HFF-Myc (cell line): Measurements from ENCODE around the gene HOXA1.

Experiments used
- DNase-seq: peaks from one replicate; pipeline ENCODE4 v3.0.0-alpha.2; 2011; ENCODE audit warnings: low read depth; ENCODE audit errors: extremely low read depth
- H3K4me3 ChIP-seq: replicated peaks from 2 replicates; pipeline ENCODE4 v1.5.1; 2011; ENCODE audit warnings: low read depth, mild to moderate bottlenecking, control low read depth, low read length
- TF ChIP-seq, protein P1 (sequence below): IDR thresholded peaks from 2 replicates; pipeline ENCODE4 v1.5.1; 2012; ENCODE audit warnings: mild to moderate bottlenecking, low read depth, low read length, control low read depth; ENCODE audit errors: missing control alignments

Gene HOXA1

DNA sequence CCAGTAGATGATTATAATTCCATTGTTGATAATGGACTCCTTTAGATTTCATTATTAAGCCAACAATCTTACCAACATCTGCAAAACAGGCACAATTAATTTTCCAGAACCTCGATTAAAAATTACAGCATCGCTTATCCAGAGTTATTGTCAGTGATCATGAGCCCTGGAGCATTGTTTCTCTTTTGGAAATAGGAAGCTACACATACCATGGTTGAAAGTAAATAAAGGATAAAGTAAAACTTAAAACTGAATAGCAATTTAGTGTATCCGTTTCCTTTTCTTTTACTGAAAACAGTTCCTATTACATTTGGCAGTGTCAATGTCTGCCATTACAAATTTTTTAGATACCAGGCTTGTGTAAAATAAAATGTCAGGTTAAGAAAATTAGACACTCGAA is 16.6 kb upstream of the HOXA1 start:
- H3K4me3 ChIP-seq, result no peak overlapping the region
- no peak for DNase-seq
- TF ChIP-seq, protein P1, sequence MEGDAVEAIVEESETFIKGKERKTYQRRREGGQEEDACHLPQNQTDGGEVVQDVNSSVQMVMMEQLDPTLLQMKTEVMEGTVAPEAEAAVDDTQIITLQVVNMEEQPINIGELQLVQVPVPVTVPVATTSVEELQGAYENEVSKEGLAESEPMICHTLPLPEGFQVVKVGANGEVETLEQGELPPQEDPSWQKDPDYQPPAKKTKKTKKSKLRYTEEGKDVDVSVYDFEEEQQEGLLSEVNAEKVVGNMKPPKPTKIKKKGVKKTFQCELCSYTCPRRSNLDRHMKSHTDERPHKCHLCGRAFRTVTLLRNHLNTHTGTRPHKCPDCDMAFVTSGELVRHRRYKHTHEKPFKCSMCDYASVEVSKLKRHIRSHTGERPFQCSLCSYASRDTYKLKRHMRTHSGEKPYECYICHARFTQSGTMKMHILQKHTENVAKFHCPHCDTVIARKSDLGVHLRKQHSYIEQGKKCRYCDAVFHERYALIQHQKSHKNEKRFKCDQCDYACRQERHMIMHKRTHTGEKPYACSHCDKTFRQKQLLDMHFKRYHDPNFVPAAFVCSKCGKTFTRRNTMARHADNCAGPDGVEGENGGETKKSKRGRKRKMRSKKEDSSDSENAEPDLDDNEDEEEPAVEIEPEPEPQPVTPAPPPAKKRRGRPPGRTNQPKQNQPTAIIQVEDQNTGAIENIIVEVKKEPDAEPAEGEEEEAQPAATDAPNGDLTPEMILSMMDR, result no peak

DNA sequence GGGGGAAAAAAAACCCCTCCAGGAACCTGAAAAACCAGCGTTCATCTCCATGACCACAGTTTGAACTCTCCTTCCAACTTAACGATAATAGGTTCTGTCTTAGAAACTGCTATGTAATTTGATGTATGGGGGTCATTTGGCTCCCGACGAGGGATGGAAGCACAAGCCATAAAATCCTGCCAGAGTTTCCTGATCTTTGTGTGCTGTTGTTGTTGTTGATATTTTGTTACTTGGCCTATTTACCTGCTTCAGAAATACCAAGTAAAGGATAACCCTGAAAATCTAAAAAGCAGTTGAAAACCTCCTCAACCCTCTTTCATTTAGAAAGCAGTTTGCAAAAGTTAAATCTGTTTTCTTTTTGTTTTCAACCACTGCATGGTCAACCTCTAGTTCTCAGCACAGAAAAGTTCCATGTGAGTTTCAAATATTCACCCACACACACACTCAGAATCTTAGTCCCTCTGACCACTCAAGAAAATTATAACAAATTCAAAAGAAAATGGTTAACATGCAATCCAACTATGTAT is 16.0 kb upstream of the HOXA1 start:
- TF ChIP-seq, protein P1, result no peak
- H3K4me3 ChIP-seq, result no peak overlapping the region
- DNase-seq, result no peak

DNA sequence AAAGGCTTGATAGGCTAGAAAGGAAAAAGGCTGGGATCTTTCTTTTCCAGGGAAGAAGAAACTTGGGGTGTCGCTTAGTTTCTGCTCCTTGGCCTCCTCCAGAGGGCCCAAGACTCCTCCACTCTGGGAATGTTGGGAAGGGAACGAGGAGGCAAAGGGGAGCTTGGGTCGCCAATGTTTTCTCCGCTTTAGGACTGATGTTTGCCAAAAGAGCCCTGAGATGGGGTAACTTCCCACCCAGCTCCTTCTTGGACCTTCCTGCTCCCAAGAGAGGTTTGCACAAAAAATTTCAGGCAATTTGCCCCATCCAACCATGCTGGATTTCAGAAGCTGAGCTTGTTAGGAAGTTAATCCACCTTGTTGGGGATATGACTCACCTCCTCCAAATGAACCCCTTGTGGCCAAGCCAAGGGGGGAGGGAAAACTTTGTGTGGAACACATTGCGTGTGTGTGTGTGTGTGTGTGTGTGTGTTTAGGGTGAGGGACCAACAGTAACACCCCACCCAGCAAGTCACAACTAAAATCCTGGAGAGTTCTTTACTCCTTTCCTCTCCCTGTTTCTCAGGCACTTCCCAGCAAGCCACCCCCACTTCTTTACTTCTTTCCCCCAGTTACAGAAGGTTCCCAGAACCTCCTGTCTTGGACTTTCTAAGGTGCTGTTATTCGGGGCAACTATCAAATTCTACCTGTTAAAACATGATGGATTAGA is 15.4 kb upstream of the HOXA1 start:
- TF ChIP-seq, protein P1, result no peak
- no peak overlapping the region for H3K4me3 ChIP-seq
- no peak for DNase-seq

DNA sequence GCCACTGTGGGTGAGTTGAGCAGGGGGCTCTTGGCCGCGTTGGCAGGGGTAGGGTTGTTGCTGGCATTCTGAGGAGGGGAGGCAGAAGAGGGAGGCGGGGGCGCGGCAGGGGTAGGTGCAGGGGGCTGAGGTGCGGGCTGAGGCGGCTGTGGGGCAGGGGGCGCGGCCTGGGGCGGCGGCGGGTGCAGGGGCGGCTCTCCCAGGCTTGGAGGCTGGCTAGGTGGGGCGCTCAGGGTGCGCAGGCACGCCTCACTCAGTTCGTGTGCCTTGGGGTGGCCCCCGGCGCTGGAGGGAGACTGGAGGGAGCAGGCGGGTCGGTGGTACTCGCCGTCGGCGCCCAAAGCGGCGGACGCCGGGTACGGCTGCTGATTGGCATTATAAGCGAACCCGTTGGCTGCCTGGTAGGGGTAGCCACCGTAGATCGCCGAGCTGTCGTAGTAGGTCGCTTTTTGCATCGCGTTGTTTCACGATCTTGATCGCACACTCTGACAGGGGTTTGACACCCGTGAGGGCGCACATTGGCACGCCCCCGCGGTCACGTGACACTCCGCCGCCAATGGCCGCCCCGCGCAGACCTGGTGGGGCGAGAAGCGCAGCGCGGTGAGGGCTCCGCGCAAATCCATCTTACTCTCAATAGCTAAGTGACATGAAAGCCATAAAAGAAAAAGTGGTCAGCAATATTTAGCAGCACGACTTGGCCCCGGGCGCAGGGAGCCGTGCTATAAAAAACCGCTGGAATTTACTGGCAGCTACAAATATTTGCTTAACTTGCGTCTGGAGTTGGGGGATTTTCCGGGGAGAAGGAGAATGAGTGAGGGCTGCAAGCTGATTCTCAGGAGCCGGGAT is 14.6 kb upstream of the HOXA1 start:
- H3K4me3 ChIP-seq, result no peak overlapping the region
- TF ChIP-seq, protein P1, result no peak
- no peak for DNase-seq

DNA sequence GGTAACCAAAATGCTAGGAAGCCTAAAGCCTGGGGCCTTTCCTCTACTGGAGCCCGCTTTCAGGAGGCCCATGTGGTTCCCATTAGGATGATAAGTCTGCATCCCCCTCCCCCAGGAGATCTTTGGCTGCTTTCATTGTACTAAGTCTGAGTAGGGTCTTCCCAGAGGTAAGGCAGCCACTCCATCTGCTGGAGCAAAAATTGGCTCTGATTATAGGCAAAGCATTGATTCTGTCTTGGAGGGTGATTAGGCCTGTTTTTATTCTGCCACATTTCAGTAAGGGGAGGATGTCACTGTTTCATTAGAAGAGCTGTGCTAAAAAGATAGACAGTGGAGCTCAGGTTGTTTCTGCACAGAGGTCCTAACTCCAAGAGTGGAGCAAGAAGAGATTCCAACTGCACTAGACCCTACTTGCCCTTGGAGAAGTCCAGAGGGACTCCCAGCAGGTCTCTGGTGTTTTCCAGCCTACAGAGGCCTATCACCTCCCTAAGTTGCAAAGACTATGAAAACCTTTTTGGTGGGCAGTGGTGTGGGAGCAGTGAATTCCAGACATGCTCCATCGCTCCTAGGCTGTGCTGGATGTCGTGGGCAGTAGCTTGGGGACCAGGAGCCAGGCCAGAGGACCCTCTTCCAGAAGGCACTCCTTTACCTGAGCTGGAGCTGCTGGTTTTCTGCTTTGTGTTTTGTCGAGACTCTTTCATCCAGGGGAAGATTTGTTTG is 13.8 kb upstream of the HOXA1 start:
- TF ChIP-seq, protein P1, result no peak
- H3K4me3 ChIP-seq, result no peak overlapping the region
- no peak for DNase-seq

DNA sequence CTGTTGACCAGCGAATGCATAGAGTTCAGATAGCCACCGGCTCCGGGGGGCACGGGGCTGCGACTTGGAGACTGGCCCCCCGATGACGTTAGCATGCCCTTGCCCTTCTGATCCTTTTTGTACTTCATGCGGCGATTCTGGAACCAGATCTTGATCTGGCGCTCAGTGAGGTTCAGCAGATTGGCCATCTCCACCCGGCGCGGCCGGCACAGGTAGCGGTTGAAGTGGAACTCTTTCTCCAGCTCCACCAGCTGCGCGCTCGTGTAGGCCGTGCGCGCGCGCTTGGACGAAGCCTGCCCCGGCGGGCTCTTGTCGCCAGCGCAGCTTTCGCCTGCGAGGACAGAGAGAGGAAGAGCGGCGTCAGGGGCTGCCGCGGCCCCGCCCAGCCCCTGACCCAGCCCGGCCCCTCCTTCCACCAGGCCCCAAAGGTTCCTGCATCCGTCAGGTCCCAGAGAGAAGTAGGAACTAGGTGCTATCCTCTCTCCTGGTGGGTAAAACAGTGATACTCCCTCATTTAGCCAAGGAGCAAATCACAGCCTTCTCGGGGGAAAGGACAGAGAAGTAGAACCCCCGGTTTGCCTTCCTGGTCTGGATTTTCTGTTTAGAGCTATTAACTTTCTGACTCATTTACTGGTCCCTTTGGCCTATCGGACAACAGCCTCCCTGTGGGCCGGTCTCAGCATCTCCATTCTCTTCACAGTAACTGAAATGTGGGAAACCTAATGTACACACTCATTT is 12.8 kb upstream of the HOXA1 start:
- DNase-seq, result no peak
- no peak overlapping the region for H3K4me3 ChIP-seq
- TF ChIP-seq, protein P1, result no peak
